Heart right ventricle (tissue), 16 donors: Measurements from ENCODE around the gene ZNRF4. TPM values are rescaled to one million over a fixed set of nuclear protein-coding genes. Genes with fewer than 3 reads are reported as not detected.

Source experiments
- ATAC-seq, 8 donors: fragments of 200-7000 bp; cut with Tn5 transposase; one replicate each; pipeline ENCODE4 v1.9.1; 2020; ENCODE audit warnings: mild to moderate bottlenecking in 8 of 8, moderate library complexity in 8 of 8, moderate number of reproducible peaks in 1 of 8
- DNase-seq, 2 donors: peaks; one replicate each; pipeline ENCODE4 v3.0.0-alpha.2; 2020
- H3K27ac ChIP-seq, 10 donors: fragments of 200-600 bp; sonication (generic) in 2 of 10; one replicate each; pipeline versions ENCODE4 v1.5.0 to v1.8.0; 2020 to 2022; ENCODE audit warnings: mild to moderate bottlenecking in 3 of 10
- H3K27me3 ChIP-seq, 7 donors: fragments of 200-600 bp; one replicate each; pipeline ENCODE4 v1.8.0; 2021 to 2022; ENCODE audit warnings: mild to moderate bottlenecking in 2 of 7
- H3K36me3 ChIP-seq, 9 donors: fragments of 200-600 bp; sonication (generic) in 1 of 9; one replicate each; pipeline versions ENCODE4 v1.5.0 to v1.8.0; 2020 to 2022; ENCODE audit warnings: mild to moderate bottlenecking in 2 of 9
- H3K4me1 ChIP-seq, 9 donors: fragments of 200-600 bp; sonication (generic) in 1 of 9; one replicate each; pipeline versions ENCODE4 v1.5.0 to v1.8.0; 2020 to 2022; ENCODE audit warnings: mild to moderate bottlenecking in 4 of 9
- H3K4me3 ChIP-seq, 10 donors: fragments of 200-600 bp; sonication (generic) in 2 of 10; one replicate each; pipeline versions ENCODE4 v1.5.0 to v1.8.0; 2020 to 2022; ENCODE audit warnings: mild to moderate bottlenecking in 7 of 10, moderate library complexity in 2 of 10
- H3K9me3 ChIP-seq, 11 donors: fragments of 200-600 bp in 10 of 11; sonication (generic) in 2 of 11; one replicate each; pipeline versions ENCODE4 v1.5.0 to v1.8.0; 2013 to 2022; ENCODE audit warnings: mild to moderate bottlenecking in 2 of 11, control low read depth in 1 of 11, moderate library complexity in 1 of 11
- CTCF ChIP-seq, 9 donors: fragments of 200-600 bp; sonication (generic) in 2 of 9; IDR thresholded peaks; one replicate each; pipeline versions ENCODE4 v1.5.0 to v1.8.0; 2021 to 2022; ENCODE audit warnings: antibody characterized with exemption in 9 of 9, mild to moderate bottlenecking in 5 of 9, moderate library complexity in 1 of 9
- WGBS, 2 donors: extraction: QIAGEN DNeasy Blood & Tissue Kit; methylation state at CpG; one replicate each; pipeline ENCODE4 v1.1.7; 2013; ENCODE audit warnings: inconsistent platforms in 1 of 2; 5-methylcytosine and 5-hydroxymethylcytosine counted together
- intact Hi-C, 10 donors: fragments of 100-400 bp; cut with DNase I; formaldehyde crosslinking; loops; one replicate each; pipeline versions ENCODE4 v1.11.1 to v1.14.2; 2022
- polyA plus RNA-seq, 2 donors: library from polyadenylated mRNA; stranded (reverse); fragments of 200-250 nt; gene quantifications; one replicate each; pipeline ENCODE4 v1.2.3, GENCODE V29; 2013
- total RNA-seq, 10 donors: library from RNA; stranded (reverse); fragmentation: NEBNext Ultra II Directional in 3 of 10; extraction: Animal tissue kit (Norgen Biotek cat#: 25700) in 3 of 10; gene quantifications; one replicate each; pipeline versions ENCODE4 v1.2.1 to v1.2.4, GENCODE V29; 2021 to 2023
- donor health status: Arrhythmogenic right ventricular cardiomyopathy.
- donor health status: ischemic (EF 13 %, LVEDD 7.1; RV severe dilation, severe dysfunction).
- donor health status: healthy with polysubstance abuse.
- donor health status: DM: no; HTN: yes; CAD: no.
- donor health status: DM: no; HTN: no; CAD: no.
- donor health status: ischemic (EF 25% LVEDD 6.9; RV normal size, moderate dysfunction).
- donor health status: ischemic (EF 25% LVEDD 5.7; RV mildly dilated, moderate dysfunction).
- donor health status: healthy.
- donor health status: DM: yes; HTN: yes; CAD: no.
- donor health status: Ischemic cardiomyopathy.
- donor health status: ischemic (EF 35%, LVEDD 5.7; RV mildly dilated, moderate dysfunction).
- donor health status: nonischemic (EF 11% LVEDD 7.7; RV severe dilation, severe dysfunction).
- donor health status: DM: yes; HTN: yes; CAD: no.
- donor health status: PGD.
- donor health status: ischemic (EF 29% LVEDD 5.4; RV normal size, mild dysfunction).
- donor health status: nonischemic (EF 23%, LVEDD 6.1; RV moderate dilation, normal function).

ZNRF4 gene
- total and polyA plus RNA-seq, 12 donors, result not detected

GRCh38 chr19:5458420-5458819, 3.2 kb downstream of the ZNRF4 start:
- 87% methylated on average over 7 of the region's 7 CpGs for WGBS, 2 donors
- intact Hi-C loops, result no loop called here
- Histone ChIP-seq H3K36me3 (no peaks in the 10 kb centered on the region), H3K9me3 (peaks cover 0 to 12% (median 0%) of the 10 kb centered on the region in 11 donors), H3K27ac (no peak overlapping the region), H3K4me1 (no peaks in the 10 kb centered on the region), H3K4me3 (no peak overlapping the region), H3K27me3 (no peaks in the 10 kb centered on the region)
- ATAC-seq (no peak), DNase-seq (no peak)
- TF ChIP-seq CTCF (IDR thresholded peaks at IDR 0.05), result no peak

- H3K9me3 ChIP-seq, result peaks cover 0 to 12% (median 0%) of the 10 kb centered on the region in 11 donors
- H3K27me3 ChIP-seq, result peaks cover 0 to 8% (median 0%) of the 10 kb centered on the region in 7 donors
- 56 to 60% methylated on average over 6 of the region's 6 CpGs for WGBS, 2 donors
- no peak for DNase-seq
- intact Hi-C loops, result no loop called here
- H3K4me3 ChIP-seq, result no peak overlapping the region
- TF ChIP-seq CTCF (IDR thresholded peaks at IDR 0.05), result no peak
- no peak for ATAC-seq
- H3K27ac ChIP-seq, result no peak overlapping the region
- no peaks in the 10 kb centered on the region for H3K36me3 ChIP-seq
- H3K4me1 ChIP-seq, result no peaks in the 10 kb centered on the region
These were observed 4.1 kb downstream of the ZNRF4 start for GRCh38 chr19:5459360-5459759.

GRCh38 chr19:5460748-5461147, 5.5 kb downstream of the ZNRF4 start:
- Histone ChIP-seq H3K27me3 (peaks cover 0 to 10% (median 0%) of the 10 kb centered on the region in 7 donors), H3K4me3 (no peak overlapping the region), H3K27ac (no peak overlapping the region), H3K9me3 (peaks cover 0 to 12% (median 0%) of the 10 kb centered on the region in 11 donors), H3K36me3 (no peaks in the 10 kb centered on the region), H3K4me1 (no peaks in the 10 kb centered on the region)
- no peak for DNase-seq
- no peak for ATAC-seq
- intact Hi-C loops, result no loop called here
- 60 to 62% methylated on average over 3 of the region's 3 CpGs for WGBS, 2 donors
- no peak for TF ChIP-seq CTCF (IDR thresholded peaks at IDR 0.05)

GRCh38 chr19:5463959-5464358, 8.7 kb downstream of the ZNRF4 start:
- ATAC-seq, result no peak
- peaks cover 0 to 12% (median 4%) of the 10 kb centered on the region in 9 donors for H3K4me1 ChIP-seq
- no peak overlapping the region for H3K4me3 ChIP-seq
- peaks cover 0 to 12% (median 0%) of the 10 kb centered on the region in 11 donors for H3K9me3 ChIP-seq
- no peak for DNase-seq
- no peak overlapping the region for H3K27ac ChIP-seq
- TF ChIP-seq CTCF (IDR thresholded peaks at IDR 0.05), result no peak
- H3K27me3 ChIP-seq, result peaks cover 0 to 13% (median 0%) of the 10 kb centered on the region in 7 donors
- WGBS, 2 donors, result 55% methylated on average over 3 of the region's 3 CpGs
- no peaks in the 10 kb centered on the region for H3K36me3 ChIP-seq
- intact Hi-C loops, result loop anchor here in 1 of 10 donors (2.0 kb wide), 1 partner anchor 71 kb away; no protein-coding TSS in a partner anchor
